GM19238 (cell line): ENCODE data around the gene PPP5C.

Experiments used
- DNase-seq: peaks from one replicate; pipeline ENCODE4 v3.0.0; 2011; ENCODE audit warnings: low spot score; ENCODE audit not compliant: insufficient read length

The PPP5C gene

GRCh38 chr19:46330319-46330918 is 16.5 kb upstream of the PPP5C start:
- no peak for DNase-seq

GRCh38 chr19:46337487-46337886 is 9.4 kb upstream of the PPP5C start:
- DNase-seq = no peak

GRCh38 chr19:46339446-46339845 is 7.4 kb upstream of the PPP5C start:
- DNase-seq = no peak

- no peak for DNase-seq
These were observed 6.7 kb upstream of the PPP5C start for GRCh38 chr19:46340051-46340659.

- DNase-seq = no peak
These were observed 5.0 kb upstream of the PPP5C start for GRCh38 chr19:46341937-46342336.

GRCh38 chr19:46344363-46344762 is 2.5 kb upstream of the PPP5C start:
- DNase-seq = no peak

GRCh38 chr19:46345157-46345556 is 1.7 kb upstream of the PPP5C start:
- DNase-seq = no peak

- DNase-seq = no peak
These were observed 641 bp downstream of the PPP5C start for GRCh38 chr19:46347572-46347883.

GRCh38 chr19:46347985-46348384 is 1.1 kb downstream of the PPP5C start:
- no peak for DNase-seq

GRCh38 chr19:46349311-46349993 is 2.6 kb downstream of the PPP5C start:
- DNase-seq = no peak

- DNase-seq = no peak
These were observed 3.3 kb downstream of the PPP5C start for GRCh38 chr19:46350029-46350757.

GRCh38 chr19:46350758-46351159 is 3.9 kb downstream of the PPP5C start:
- peak; percentile 40 for DNase-seq

- no peak for DNase-seq
These were observed 4.6 kb downstream of the PPP5C start for GRCh38 chr19:46351241-46352041.

- no peak for DNase-seq
These were observed 7.0 kb downstream of the PPP5C start for GRCh38 chr19:46353730-46354528.

GRCh38 chr19:46355234-46356148 is 8.6 kb downstream of the PPP5C start:
- DNase-seq = no peak

- no peak for DNase-seq
These were observed 9.5 kb downstream of the PPP5C start for GRCh38 chr19:46356149-46357055.

GRCh38 chr19:46357846-46358583 is 11.1 kb downstream of the PPP5C start:
- no peak for DNase-seq

- no peak for DNase-seq
These were observed 15.0 kb downstream of the PPP5C start for GRCh38 chr19:46361915-46362314.
